Measurements from ENCODE around the gene EREG.

EREG gene

GRCh38 chr4:74364652-74365491 is at the start of gene EREG:
Gene EREG, plus strand, starts transcription at chr4:74365145. Its CDS starts 164 bp downstream, at chr4:74365309.
- peak within 1 kb of the TSS; percentile 67 for H3K4me3 ChIP-seq (ENCODE audit: low read depth, low read length)
- DNase-seq (ENCODE audit: low read depth), result peak; percentile 75
- TF ChIP-seq, protein P1, sequence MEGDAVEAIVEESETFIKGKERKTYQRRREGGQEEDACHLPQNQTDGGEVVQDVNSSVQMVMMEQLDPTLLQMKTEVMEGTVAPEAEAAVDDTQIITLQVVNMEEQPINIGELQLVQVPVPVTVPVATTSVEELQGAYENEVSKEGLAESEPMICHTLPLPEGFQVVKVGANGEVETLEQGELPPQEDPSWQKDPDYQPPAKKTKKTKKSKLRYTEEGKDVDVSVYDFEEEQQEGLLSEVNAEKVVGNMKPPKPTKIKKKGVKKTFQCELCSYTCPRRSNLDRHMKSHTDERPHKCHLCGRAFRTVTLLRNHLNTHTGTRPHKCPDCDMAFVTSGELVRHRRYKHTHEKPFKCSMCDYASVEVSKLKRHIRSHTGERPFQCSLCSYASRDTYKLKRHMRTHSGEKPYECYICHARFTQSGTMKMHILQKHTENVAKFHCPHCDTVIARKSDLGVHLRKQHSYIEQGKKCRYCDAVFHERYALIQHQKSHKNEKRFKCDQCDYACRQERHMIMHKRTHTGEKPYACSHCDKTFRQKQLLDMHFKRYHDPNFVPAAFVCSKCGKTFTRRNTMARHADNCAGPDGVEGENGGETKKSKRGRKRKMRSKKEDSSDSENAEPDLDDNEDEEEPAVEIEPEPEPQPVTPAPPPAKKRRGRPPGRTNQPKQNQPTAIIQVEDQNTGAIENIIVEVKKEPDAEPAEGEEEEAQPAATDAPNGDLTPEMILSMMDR (conservative IDR thresholded peaks at IDR 0.05; ENCODE audit: low read depth, low read length), result no peak

DNA sequence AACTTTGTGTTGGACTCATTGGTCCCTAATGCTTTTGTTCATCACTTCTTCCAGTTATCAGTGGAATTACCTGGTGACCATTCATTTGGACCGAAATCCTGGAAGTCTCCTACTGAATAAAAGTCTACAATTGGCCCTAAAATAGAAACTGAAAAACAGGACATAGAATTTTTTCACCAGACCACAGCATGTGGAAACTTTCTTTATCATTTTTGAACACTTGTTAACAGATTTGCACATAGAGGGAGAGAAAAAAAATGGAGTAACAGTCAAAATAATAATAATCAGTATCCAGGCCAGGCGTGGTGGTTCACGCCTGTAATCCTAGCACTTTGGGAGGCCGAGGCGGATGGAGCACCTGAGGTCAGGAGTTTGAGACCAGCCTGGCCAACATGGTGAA is 49.6 kb upstream of the EREG start:
- no peak for DNase-seq (ENCODE audit: low read depth)
- no peak overlapping the region for H3K4me3 ChIP-seq (ENCODE audit: low read depth, low read length)
- TF ChIP-seq, protein P1 (conservative IDR thresholded peaks at IDR 0.05; ENCODE audit: low read depth, low read length), result no peak

DNA sequence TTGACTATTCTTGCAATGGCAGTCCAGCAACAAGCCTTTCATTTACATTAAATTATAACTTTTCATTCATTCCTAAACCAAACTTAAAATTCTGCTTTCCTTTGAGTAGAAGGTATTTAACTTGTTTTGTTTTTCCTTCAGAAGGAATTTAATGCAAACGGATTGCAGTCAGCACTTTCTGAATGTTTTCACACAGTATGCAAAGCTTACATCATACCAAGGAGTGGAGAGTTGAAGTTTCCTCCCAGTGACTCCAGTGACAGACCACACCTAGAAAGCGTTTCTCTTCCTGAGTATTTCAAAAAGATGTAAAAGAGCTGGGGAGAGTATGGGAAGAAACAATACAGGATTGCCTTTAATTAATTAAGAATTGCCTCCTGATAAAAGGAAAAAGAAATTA is 48.5 kb upstream of the EREG start:
- peak; percentile 71 for DNase-seq (ENCODE audit: low read depth)
- H3K4me3 ChIP-seq (ENCODE audit: low read depth, low read length), result no peak overlapping the region
- TF ChIP-seq, protein P1 (conservative IDR thresholded peaks at IDR 0.05; ENCODE audit: low read depth, low read length), result no peak

- no peak overlapping the region for H3K4me3 ChIP-seq (ENCODE audit: low read depth, low read length)
- DNase-seq (ENCODE audit: low read depth), result no peak
- TF ChIP-seq, protein P1 (conservative IDR thresholded peaks at IDR 0.05; ENCODE audit: low read depth, low read length), result no peak
Observed at GRCh38 chr4:74317616-74318246, 47.2 kb upstream of the EREG start.

GRCh38 chr4:74318276-74318675 is 46.7 kb upstream of the EREG start:
- DNase-seq (ENCODE audit: low read depth), result no peak
- no peak overlapping the region for H3K4me3 ChIP-seq (ENCODE audit: low read depth, low read length)
- TF ChIP-seq, protein P1 (conservative IDR thresholded peaks at IDR 0.05; ENCODE audit: low read depth, low read length), result no peak

- no peak overlapping the region for H3K4me3 ChIP-seq (ENCODE audit: low read depth, low read length)
- DNase-seq (ENCODE audit: low read depth), result no peak
- TF ChIP-seq, protein P1 (conservative IDR thresholded peaks at IDR 0.05; ENCODE audit: low read depth, low read length), result no peak
Observed at GRCh38 chr4:74319470-74319869, 45.5 kb upstream of the EREG start.
